GM15510 (cell line): Measurements from ENCODE around the gene PTPRE.

Source experiments
- POLR2A ChIP-seq: IDR thresholded peaks from 3 replicates; pipeline ENCODE4 v1.6.1; 2011; ENCODE audit warnings: borderline replicate concordance; ENCODE audit not compliant: insufficient read length; ENCODE audit errors: extremely low read depth

The PTPRE gene

DNA sequence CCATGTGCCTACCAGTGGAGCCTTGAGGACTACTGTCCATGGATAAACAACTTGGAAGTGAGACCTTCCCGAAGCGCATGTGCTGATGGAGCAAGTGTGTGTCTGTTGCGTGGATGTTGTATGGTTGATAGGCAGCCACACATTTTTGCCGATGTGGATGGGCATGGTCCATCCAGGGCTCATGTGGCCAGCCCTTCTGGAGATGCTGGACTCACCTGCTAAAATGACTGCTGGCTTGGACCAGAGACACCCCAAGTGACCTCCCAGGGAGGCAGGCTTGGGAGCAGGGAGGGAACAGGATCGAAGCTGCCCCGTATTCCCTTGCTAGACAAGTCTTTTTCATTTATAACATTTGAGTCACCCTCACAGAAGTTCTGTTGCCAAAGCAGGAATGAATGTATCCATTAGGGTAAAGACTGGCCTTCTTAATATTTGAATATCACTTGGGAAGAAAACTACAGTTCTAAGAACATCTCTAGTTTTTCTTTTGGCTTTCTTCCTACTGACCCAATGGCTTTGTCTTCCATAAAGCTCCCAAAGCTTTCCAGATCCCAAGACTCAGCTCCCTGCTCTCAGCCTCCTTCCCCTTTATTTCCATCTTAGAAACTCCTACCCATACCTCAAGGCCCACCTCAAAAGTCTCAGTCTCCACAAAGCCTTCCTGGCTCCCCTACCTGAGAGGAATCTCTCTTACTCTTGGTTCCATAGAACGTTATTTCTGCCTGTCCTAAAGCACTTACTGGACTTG lies 3.0 kb downstream of the PTPRE start:
- TF ChIP-seq POLR2A: no peak

DNA sequence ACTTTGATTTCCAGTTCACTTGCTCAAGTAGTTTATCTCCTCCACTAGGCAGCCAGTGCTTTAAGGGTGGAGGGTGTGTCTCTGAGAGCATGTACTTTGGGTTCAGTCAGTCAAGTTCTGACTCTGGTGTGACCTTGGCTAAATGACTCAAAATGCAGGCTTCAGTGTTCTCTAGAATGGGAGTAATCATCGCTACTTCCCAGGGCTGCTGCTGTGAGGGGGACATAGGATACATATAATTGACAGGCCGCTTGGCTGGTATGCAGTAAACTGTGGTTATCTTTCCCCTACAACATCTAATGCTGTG lies 3.5 kb downstream of the PTPRE start:
- no peak for TF ChIP-seq POLR2A

DNA sequence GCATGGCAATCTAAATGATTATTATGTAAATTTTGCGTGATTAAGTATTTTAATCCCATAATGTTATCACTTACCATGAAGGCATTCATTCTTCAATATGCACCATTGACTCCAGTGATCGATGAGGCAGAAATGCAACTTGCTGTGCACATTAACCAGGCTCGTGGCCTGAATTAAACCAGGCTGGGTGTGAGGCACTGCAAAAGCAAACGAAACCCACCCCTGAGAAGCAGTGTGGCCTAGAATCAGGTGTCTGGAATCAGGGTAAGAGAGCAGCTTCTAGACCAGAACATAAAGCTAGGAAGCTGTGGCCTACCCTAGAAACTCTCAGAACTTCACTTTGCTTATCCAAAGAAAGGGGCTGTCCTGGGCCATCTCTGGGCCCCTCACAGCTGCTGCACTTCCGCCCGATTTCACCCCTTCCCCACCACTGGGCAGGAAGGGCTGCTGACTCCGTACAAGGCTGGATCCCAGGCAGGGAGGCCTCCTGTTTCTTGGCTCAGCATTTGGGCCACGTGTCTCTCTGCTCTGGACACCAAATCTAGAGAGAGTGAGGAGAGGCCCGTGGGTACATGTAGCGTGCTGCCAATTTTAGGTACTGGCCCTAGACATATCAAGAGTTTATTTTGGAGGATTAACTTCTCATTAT lies 4.4 kb downstream of the PTPRE start:
- TF ChIP-seq POLR2A: no peak

DNA sequence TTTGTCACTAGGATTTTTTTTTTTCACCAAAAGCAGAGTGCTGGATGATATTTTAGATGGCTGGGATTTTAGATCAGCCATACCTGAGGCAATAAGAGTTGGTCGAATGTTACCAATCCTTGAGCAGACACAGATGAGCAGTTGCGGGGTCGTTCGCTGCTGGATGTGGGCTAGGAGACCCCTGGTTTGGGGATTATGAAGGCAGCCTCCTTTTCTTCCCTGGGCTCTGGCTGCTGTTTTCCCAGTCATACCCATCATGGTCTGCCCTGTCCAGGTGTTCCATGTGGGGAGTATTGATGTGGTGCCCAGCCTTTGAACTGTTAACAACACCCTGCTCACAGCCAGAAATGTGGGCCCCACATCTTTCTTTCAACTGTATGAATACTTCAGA lies 5.0 kb downstream of the PTPRE start:
- TF ChIP-seq POLR2A: no peak

DNA sequence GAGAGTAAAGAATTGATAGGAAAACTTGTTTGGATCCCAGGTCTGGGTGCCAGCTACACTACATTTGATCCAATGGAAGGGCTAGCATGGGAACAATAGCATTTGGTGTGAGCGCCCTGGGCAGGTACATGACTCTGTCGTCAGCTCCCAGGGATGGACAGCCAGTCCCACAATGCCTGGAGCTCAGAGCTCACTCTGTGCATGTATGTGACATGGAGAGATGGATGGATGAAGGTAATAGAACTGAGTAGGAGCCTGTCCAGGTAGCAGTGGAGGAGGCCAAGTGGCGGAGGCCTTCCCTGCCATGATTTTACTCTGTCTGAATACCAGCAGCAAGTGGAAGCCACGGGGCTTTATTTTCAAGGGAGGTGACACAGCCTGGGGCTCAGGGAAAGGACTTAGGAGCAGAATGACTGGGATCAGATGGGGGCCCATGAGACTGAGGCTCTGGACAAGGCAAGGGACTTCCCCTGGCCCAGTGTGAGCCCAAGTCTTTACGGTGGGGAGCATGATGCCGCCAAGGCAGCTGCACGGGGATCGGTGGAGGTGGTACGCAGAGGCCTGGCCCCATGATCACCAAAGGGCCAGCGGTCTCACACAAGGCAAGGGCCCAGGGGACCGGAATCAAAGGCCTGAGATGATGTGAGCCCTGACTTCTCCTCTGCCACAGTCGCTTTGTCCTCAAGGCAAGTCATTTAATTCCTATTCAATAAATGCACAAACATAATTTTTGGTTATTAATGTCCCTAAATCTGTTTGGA lies 5.9 kb downstream of the PTPRE start:
- no peak for TF ChIP-seq POLR2A

DNA sequence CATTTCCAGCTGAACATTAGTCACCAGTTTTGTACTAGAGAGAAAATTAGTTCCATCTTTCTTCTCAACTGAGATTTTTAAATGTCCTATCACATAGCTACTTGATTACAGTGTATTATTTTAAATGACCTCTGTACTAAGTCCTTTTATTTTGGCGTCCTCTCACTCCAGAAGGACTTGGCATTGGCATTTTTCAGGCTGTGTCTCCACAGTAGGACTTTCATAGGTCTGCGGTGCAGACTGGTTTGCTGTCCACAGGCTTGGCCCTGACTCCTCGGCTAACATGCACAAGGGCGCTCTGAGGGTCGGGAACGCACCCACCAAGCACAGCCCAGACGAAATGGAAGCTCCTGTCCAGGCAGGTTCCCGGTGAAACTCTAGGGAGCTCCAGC lies 6.5 kb downstream of the PTPRE start:
- TF ChIP-seq POLR2A: no peak

DNA sequence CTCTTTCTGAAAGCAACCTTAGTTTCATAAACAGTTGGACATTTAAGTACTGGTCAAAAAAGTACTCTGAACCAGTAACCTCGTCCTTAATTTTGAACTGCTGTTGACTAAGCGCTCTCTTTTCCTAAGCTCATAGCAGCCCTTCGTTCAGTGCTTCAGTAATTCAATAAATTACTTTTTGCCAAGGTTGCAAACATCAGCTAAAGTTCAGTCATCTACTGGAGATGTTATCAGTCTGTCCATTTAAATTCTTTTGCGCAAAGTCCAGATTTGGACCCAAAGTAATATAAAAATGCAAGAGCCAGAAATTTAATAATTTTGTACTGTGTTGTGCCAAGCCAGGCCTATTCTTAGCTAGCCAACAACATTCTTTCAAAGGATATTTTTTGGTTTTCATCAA lies 8.4 kb downstream of the PTPRE start:
- no peak for TF ChIP-seq POLR2A

DNA sequence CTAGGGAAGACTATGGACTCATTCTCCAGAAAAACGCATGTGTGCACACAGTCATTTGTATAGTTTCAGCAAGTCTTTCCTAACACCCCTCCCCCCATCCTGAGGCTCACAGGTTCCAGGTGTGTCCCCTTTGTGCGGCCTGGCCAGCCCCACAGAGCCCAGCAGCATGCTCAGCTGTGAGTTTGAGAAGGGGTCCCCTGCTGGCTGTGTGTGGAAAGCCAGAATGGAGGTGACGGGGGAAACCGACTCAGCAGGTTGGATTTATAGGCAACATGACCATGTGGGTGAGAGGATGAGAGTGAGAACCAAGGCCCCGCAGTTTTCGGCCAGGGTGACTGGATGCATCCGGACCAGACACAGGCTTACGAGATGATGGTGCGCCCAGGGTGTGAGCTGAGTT lies 9.9 kb downstream of the PTPRE start:
- no peak for TF ChIP-seq POLR2A

DNA sequence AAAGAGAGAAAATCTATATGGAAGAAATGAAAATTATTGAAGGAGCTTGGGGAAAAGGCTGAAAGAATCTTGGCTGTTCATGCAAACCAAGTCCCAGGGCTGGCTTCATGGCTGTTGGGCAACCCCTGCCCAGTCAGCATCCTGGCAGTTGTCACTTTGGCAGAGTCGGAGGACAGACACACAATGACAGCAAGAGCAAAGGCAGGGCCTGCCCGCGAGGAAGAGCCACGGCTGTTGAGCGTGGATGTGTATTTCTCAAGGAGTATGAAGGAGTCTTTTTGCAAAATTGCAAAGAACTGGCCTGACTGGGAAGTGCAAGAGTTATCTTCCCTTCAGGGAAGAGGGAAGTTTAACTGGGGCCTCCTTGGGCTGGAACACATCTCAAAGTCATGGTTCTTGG lies 11.7 kb downstream of the PTPRE start:
- no peak for TF ChIP-seq POLR2A

DNA sequence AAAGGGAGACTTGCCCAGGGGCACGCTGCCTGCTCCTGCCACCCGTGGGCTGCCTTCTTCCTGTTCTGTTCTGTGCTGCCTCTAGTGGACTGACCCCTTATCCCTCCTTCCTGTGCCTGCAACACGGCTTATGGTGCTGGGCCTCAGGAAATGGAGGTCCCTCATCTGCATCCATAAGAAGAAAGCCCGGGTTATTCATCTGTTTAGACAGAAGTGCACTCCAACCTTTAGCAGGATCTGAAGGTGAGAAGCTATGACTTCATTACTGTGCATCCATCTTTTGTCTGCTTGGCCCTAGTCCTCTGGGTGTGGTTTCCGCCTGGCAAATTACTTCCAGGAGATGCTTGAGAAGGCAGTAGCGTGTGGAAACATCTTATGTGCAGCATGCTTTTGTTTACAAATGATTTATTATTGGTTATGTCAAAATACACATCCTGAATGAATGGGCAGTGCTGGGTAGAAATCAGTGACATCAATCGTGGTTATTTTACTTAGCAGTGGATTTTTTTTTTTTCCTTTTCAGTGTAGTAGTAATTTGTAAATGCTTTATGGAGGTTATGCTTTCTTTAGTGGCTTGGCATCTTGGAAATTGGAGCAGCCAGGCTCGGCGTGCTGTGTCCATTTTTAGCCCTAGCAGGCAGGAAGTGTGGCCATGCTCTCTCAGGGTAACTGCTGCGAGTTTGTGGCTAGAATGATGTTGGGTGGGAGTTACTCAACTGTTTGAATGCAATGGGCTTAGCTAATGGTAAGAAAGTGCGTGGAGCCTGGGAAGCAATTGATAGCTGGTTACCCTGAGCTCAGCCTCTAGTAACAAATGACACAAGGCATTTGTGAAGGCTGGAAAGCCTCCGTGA lies 12.7 kb downstream of the PTPRE start:
- no peak for TF ChIP-seq POLR2A

DNA sequence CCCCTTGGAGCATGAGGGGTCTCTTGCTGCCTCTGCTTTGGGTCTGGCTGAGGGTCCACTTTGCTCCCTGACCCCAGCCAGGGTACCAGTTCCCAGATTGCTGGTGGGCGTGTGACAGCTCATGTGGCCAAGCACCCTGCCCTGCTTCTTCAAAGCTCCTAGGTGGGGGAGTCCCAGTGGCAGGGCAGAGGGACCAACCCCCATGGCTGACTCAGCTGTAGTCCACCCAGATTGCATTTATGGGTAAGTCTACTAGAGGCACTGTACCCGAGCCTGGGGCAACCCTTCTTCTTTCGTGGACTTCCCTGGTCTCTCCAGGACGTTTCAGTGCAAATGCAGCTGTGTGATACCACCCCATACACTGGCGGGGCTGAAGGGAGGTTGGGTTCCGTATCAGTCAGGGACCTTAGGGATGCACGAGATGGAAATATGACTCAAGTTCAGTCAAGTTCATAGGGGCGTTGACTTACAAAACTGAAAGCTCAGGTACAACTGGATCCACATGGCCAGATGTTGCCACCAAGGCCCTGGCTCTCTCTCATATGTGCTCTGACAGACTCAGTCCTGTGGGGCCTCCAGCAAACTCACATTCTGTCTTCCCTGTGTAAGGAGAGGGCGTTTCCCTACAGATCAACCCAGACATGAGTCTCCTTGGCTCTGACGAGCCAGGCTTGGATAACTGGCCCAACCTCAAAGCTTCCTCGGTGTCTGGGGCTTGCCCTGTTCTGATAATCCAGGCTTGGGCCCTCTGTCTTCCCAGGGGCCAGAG lies 13.6 kb downstream of the PTPRE start:
- TF ChIP-seq POLR2A: no peak

DNA sequence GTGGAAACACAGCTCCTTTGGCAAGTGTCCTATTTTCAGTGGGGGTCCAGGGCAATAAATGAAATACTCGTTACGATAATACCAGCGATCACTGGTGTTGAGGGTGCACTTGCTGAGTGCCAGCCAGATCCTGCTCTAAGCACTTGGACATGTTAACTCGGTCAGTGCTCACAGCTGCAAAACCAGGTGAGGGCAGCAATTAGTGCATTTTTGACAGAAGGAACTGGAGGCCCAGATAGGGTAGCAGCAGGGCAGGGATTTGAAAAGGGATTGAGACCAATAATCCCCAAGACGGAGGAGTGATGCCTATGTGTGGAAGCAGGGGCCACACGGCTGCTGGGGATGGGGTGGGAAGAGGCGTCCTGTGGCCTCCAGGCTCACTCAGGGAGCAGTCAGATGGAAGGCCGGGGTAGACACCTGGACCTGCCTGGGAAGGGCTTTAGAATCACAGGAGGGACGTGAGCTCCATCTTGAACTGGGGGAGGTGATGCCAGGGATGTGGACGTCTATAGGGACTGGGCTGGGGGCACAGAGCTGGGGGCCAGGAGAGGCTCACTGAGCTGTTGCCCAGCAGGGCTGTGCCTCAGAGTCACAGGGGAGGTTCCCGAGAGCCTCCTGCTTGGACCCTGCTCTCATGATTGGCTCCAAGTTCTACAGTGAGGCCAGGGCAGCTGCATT lies 14.3 kb downstream of the PTPRE start:
- no peak for TF ChIP-seq POLR2A

DNA sequence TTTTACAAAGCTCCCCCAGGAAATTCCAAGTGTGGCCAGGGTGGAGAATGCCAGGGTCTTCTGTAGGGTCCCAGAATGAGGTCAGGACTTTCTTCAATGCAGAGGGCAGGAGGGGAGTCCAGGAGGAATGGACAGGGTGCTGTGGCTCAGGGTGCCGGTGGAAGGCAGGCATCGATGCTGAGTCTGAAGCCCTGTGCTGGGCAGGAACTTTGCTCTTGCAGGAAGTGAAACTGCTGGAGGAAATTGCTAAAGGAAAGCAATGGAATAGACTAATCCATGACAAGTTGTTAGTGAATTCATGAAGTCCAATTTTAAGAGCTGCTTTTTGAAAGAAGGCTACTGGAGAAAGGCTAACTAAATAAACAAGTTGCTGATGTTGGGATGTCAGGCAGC lies 14.8 kb downstream of the PTPRE start:
- TF ChIP-seq POLR2A: no peak

DNA sequence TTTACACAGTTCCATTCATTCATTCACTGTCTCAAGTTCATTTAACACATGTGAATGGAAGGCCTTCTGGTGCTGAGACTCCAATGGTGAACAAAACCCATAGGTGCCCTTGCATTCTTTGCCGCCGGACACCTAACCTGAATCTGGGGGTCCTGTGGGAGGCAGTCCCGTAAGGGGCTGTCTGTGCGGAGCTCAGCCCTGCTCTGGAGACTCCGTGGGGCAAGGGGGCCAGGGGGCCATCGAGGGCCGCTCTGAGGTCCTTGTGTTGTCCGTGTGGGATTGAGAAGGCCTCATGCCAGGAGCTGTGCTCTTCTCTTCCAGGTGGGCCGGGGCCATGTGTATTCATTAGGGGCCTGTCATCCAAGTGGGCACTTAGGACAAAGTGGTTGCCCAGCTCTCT lies 15.3 kb downstream of the PTPRE start:
- TF ChIP-seq POLR2A: no peak
